NAMALWA (cell line): ENCODE data around the gene TMCC1.
"Not testable (repeated sequence)": the region's sequence is repeated elsewhere in the genome, so short reads cannot be mapped to it uniquely, and the experiment has no call there.

Source experiments
- DNase-seq: peaks from one replicate; pipeline ENCODE4 v3.0.0-alpha.2; 2015; ENCODE audit warnings: low spot score

Gene TMCC1

DNA sequence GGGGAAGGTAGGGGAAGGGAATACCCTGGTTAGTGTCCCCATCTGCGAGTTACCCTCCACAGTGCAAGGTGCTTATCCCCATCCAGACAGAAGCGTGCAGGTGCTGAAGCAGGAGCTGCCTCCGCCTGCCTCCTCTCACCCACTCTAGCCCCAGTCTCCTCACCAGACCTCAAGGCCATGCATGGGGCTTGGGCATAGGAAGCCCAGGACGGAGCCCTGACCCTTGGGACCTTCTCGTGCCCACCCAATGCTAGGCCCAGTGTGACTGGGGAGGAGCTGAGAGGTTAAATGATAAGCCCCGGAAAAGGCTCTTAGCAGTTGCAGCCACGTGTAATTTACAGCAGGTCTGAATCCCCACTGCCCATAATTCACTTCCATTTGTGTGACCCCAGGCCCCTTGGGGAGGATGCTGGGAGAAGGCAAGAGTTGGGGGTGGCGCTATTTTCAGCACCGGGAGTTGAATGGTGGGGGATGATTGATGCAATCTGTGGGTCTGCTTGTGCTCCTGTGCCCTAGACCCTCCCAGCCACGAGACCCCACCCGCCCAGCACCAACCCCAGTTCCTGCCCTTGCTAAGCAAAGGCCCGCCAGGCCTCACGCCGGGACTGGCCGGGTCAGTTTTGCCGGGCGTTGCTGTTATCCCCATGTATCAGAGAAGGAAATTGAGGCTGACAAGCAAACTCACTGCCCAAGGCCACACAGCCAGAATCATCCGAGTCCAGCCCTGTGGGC is 272.5 kb downstream of the TMCC1 start:
- DNase-seq: no peak

- no peak for DNase-seq
Measured at GRCh38 chr3:129619726-129620162, 273.8 kb downstream of the TMCC1 start.

- DNase-seq: no peak
Measured at GRCh38 chr3:129618901-129619671, 274.4 kb downstream of the TMCC1 start.

GRCh38 chr3:129618186-129618820 is 275.2 kb downstream of the TMCC1 start:
- no peak for DNase-seq

- no peak for DNase-seq
Measured at GRCh38 chr3:129617381-129618185, 275.9 kb downstream of the TMCC1 start.

- no peak for DNase-seq
Measured at GRCh38 chr3:129616713-129617112, 276.8 kb downstream of the TMCC1 start.

- no peak for DNase-seq
Measured at GRCh38 chr3:129616291-129616690, 277.2 kb downstream of the TMCC1 start.

- DNase-seq: no peak
Measured at GRCh38 chr3:129615751-129616281, 277.7 kb downstream of the TMCC1 start.

GRCh38 chr3:129614927-129615363 is 278.6 kb downstream of the TMCC1 start:
- no peak for DNase-seq

GRCh38 chr3:129614435-129614834 is 279.1 kb downstream of the TMCC1 start:
- DNase-seq: no peak

- DNase-seq: no peak
Measured at GRCh38 chr3:129613367-129613740, 280.2 kb downstream of the TMCC1 start.

- DNase-seq: no peak
Measured at GRCh38 chr3:129612534-129613366, 280.8 kb downstream of the TMCC1 start.

DNA sequence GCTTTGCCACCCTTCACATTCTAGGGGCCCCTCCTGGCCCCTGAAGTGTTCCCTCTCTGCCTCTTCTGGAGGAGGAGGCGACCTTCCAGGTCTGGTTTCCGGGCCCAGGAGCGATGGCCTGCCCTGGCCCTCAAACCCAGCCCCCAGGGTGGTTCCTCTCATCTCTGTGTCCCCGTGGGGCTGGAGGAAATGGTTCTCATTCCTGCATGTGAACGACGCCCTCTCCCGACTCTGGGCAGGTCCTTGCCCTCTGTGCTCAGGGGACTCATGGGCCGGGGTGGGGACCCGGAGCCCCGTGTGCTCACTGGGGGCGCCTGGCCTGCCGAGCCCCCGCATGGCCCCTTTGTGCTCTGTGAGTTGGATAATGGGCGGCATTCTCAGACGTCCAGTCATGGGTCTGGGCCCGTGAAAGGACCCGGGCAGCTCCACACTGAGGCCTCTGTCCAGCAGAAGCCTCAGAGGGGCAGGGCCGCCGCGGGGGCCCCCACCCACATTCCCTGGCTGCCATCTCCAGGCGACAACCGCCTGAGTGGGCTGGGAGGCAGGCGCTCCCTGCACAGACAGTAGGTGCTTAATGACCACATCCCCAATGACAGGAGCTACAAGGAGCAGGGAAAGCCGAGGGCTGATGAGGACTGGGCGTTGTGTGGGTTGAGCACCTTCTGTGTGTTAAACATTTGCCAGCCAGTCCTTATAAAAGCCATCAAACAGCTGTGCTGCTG is 281.5 kb downstream of the TMCC1 start:
- no peak for DNase-seq

DNA sequence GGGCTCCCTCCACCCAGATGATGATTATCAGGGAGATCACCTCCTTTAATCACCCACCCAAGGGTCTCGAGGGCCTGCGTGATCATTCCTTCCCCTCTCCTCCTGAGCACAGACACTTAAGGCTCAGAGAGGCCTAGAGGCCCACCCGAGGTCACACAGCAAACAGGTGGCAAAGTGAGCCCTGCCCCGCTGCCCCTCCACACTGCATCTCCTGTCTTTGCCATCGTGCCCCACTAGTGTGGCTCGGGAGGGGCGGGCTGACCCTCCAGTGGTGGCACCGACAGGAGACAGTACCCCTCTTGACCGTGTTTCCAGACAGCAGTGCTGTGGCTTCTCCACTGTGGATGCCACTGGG is 282.1 kb downstream of the TMCC1 start:
- DNase-seq: no peak

DNA sequence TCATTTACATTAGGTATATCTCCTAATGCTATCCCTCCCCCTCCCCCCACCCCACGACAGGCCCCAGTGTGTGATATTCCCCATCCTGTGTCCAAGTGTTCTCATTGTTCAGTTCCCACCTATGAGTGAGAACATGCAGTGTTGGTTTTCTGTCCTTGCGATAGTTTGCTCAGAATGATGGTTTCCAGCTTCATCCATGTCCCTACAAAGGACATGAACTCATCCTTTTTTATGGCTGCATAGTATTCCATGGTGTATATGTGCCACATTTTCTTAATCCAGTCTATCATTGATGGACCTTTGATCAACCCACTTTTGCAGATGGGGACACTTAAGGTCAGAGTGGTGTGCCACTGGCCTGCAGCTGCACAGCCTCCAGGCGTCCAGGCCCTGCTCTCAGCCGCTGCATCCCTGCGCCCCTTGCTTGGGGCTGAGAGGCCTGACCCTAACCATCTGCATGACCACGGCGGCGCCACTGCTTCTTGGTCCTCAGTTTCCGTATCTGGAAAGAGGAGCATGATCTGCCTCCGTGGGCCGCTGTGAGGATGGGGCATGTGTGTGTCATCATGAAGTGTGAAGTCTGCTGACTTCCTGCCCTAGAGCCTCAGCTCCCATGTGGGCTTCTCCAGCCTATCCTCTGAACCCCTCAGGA is 282.6 kb downstream of the TMCC1 start:
- DNase-seq: not testable (repeated sequence)

- no peak for DNase-seq
Measured at GRCh38 chr3:129610276-129610675, 283.2 kb downstream of the TMCC1 start.

GRCh38 chr3:129609591-129610182 is 283.8 kb downstream of the TMCC1 start:
- no peak for DNase-seq

GRCh38 chr3:129608936-129609590 is 284.4 kb downstream of the TMCC1 start:
- no peak for DNase-seq
